ENCODE measurements around the gene APLN.

- TF ChIP-seq CTCF (IDR thresholded peaks at IDR 0.05) (no peak), POLR2A (IDR thresholded peaks at IDR 0.05) (no peak)
Measured at GRCh38 chrX:129650821-129651510, 3.8 kb downstream of the APLN start.
